Endothelial cell of umbilical vein (primary cell): ENCODE data around the gene CLOCK.

Experiments used
- CTCF ChIP-seq, 2 donors: IDR thresholded peaks; 1 replicate in 1 of 2; 2 replicates in 1 of 2; pipeline ENCODE4 v1.5.1; 2011; ENCODE audit warnings: low read length in 2 of 2, mild to moderate bottlenecking in 2 of 2, moderate library complexity in 2 of 2, control low read depth in 1 of 2, inconsistent platforms in 1 of 2, low read depth in 1 of 2; ENCODE audit not compliant: insufficient read depth in 1 of 2; ENCODE audit errors: extremely low read depth in 1 of 2
- EZH2 ChIP-seq: IDR thresholded peaks from 2 replicates; pipeline ENCODE4 v1.6.1; 2012; ENCODE audit warnings: borderline replicate concordance, low read depth, mild to moderate bottlenecking, moderate library complexity, low read length, inconsistent platforms; ENCODE audit not compliant: severe bottlenecking
- FOS ChIP-seq: IDR thresholded peaks from 2 replicates; pipeline ENCODE4 v1.6.1; 2011; ENCODE audit warnings: mild to moderate bottlenecking, low read length, moderate library complexity, borderline replicate concordance; ENCODE audit not compliant: insufficient read depth
- GATA2 ChIP-seq: IDR thresholded peaks from 2 replicates; pipeline ENCODE4 v1.7.0; 2011; ENCODE audit warnings: low read depth, mild to moderate bottlenecking, moderate library complexity, mixed read lengths, low read length; ENCODE audit not compliant: insufficient read length, insufficient read depth
- JUN ChIP-seq: IDR thresholded peaks from 2 replicates; pipeline ENCODE4 v1.6.1; 2011; ENCODE audit warnings: borderline replicate concordance, low read depth; ENCODE audit not compliant: insufficient read length, insufficient read depth
- MAX ChIP-seq: IDR thresholded peaks from 2 replicates; pipeline ENCODE4 v1.6.1; 2011; ENCODE audit not compliant: insufficient read depth, insufficient read length
- MYC ChIP-seq: IDR thresholded peaks from one replicate; pipeline ENCODE4 v1.6.1; 2011; ENCODE audit warnings: mild to moderate bottlenecking, low read depth, low read length
- POLR2A ChIP-seq: IDR thresholded peaks from 2 replicates; pipeline ENCODE4 v1.6.1; 2012; ENCODE audit warnings: low read depth, mild to moderate bottlenecking, control low read depth, low read length
- POLR2AphosphoS5 ChIP-seq: IDR thresholded peaks from 2 replicates; pipeline ENCODE4 v1.6.1; 2012; ENCODE audit warnings: low read depth, mild to moderate bottlenecking, control low read depth, low read length, moderate library complexity; ENCODE audit not compliant: insufficient read depth

- TF ChIP-seq POLR2A, result no peak
- TF ChIP-seq CTCF (IDR thresholded peaks at IDR 0.05; ENCODE audit: extremely low read depth in 1 of 2, insufficient read depth in 1 of 2, low read depth in 1 of 2, low read length in 2 of 2), result no peak
- no peak for TF ChIP-seq EZH2
- TF ChIP-seq POLR2AphosphoS5, result no peak
- no peak for TF ChIP-seq MAX
- no peak for TF ChIP-seq FOS
- TF ChIP-seq MYC, result no peak
- TF ChIP-seq GATA2, result no peak
- TF ChIP-seq JUN, result no peak
Measured at GRCh38 chr4:55411621-55412020, 135.1 kb downstream of the CLOCK start.
